Thyroid gland (tissue), 4 donors: ENCODE measurements around the gene PPM1H.

Source experiments
- POLR2A ChIP-seq, 2 donors: fragments of 450-650 bp; IDR thresholded peaks; one replicate each; pipeline ENCODE4 v1.6.1; 2017; ENCODE audit warnings: antibody characterized with exemption in 2 of 2, mild to moderate bottlenecking in 2 of 2, moderate library complexity in 1 of 2
- TF ChIP-seq, protein P1 (sequence below), 6 experiments: fragments of 200-600 bp in 3 of 6; fragments of 450-650 bp in 3 of 6; sonication (generic) in 3 of 6; IDR thresholded peaks; one replicate each; pipeline ENCODE4 v1.5.1; 2016 to 2019; ENCODE audit warnings: antibody characterized with exemption in 6 of 6, mild to moderate bottlenecking in 2 of 6, inconsistent platforms in 1 of 6, moderate library complexity in 1 of 6

DNA sequence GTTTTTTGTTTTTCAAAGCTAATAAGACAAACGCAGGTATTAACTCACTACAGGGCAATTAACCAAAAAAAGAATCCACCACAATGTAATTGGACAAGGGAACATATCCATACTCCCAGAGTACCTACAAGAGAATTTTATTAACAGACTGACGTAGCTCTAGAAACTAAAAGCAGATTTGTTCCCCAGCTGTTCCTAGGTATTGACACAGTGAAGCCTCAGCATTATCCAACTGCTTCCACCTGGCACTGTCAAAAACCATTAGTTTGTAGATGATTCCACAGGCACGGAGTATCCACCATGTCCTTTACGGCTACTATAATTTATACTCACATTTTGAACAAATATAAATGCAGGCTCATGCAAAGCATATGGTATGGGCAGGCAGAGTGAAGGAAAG, 22.3 kb downstream of the PPM1H start:
- TF ChIP-seq, protein P1, sequence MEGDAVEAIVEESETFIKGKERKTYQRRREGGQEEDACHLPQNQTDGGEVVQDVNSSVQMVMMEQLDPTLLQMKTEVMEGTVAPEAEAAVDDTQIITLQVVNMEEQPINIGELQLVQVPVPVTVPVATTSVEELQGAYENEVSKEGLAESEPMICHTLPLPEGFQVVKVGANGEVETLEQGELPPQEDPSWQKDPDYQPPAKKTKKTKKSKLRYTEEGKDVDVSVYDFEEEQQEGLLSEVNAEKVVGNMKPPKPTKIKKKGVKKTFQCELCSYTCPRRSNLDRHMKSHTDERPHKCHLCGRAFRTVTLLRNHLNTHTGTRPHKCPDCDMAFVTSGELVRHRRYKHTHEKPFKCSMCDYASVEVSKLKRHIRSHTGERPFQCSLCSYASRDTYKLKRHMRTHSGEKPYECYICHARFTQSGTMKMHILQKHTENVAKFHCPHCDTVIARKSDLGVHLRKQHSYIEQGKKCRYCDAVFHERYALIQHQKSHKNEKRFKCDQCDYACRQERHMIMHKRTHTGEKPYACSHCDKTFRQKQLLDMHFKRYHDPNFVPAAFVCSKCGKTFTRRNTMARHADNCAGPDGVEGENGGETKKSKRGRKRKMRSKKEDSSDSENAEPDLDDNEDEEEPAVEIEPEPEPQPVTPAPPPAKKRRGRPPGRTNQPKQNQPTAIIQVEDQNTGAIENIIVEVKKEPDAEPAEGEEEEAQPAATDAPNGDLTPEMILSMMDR (IDR thresholded peaks at IDR 0.05), result no peak
- TF ChIP-seq POLR2A (IDR thresholded peaks at IDR 0.05), result no peak
